ENCODE results near the gene RRP7A. TPM values are rescaled to one million over a fixed set of nuclear protein-coding genes. Genes with fewer than 3 reads are reported as not detected.

RRP7A gene
- total and polyA plus RNA-seq, 2 of the 13 experiments (the other 11 are each of a cell fraction or from before 2014, with no cell fraction given), result 15.3 to 41.6 TPM

DNA sequence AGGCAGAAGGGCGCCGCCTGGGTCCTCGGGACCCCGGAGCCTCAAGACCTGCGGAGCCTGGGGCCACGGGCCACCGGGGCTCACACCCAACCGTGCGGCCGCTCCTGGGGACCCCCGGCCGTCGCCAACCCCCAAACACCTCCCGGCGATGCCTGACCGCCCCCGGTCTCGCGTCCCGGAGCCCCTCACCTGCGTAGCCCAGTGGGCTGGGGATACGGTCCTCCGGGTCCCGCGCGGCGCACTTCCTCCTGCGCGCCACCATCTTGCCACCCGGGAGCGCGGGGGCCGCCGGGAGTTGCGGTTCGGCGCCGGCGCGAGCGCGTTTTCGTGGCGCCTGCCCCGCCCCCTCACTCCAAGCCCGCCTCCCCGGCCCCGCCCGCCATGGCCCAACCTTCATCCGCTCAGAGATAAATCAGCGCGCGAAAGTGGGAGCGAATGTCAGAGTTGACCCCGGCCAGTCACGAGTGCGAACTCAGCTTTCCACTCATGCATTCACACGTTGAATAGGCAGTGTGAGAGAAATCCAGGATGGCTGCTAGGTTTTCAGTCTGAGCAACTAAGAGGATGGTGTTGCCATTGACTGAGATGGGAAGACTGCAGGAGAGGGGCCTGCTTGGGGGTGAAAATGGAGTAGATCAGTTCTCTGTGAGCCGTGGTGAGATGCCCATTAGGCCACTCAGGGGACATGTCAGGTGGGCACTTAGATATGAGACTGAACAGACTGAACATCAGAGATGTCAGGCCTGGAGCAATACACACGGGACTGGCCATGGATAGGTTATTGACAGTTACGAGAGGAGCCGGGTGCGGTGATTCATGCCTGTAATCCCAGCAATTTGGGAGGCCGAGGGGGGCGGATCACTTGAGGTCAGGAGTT is at the start of gene RRP7A (continued):
- TF ChIP-seq ZNF777 (CRISPR knock-in tag; IDR thresholded peaks at IDR 0.05), result no peak
- no peak for TF ChIP-seq JARID2 (CRISPR knock-in tag; IDR thresholded peaks at IDR 0.05; ENCODE audit: insufficient replicate concordance)
- TF ChIP-seq RFX5 (IDR thresholded peaks at IDR 0.05; ENCODE audit: low read depth, low read length), result no peak
- no peak for TF ChIP-seq GTF2F1 (IDR thresholded peaks at IDR 0.05; ENCODE audit: low read length)
- no peak for TF ChIP-seq TEAD2 (CRISPR knock-in tag; IDR thresholded peaks at IDR 0.05)
- TF ChIP-seq RAD21 (CRISPR knock-in tag; IDR thresholded peaks at IDR 0.05), result peak; percentile 13; the same call in 1 of the 2 replicates
- TF ChIP-seq ZNF17 (CRISPR knock-in tag; IDR thresholded peaks at IDR 0.05), result no peak
- no peak for TF ChIP-seq ZNF33A (CRISPR knock-in tag; IDR thresholded peaks at IDR 0.05; ENCODE audit: borderline replicate concordance)
- TF ChIP-seq CC2D1A (CRISPR knock-in tag; IDR thresholded peaks at IDR 0.05), result no peak
- no peak for TF ChIP-seq ZFP37 (CRISPR knock-in tag; IDR thresholded peaks at IDR 0.05; ENCODE audit: borderline replicate concordance)
- peak; percentile 4; the same call in 1 of the 2 replicates for TF ChIP-seq ZNF772 (CRISPR knock-in tag; IDR thresholded peaks at IDR 0.05)
- no peak for TF ChIP-seq MED13 (CRISPR knock-in tag; IDR thresholded peaks at IDR 0.05)
- TF ChIP-seq BRCA1 (CRISPR knock-in tag; IDR thresholded peaks at IDR 0.05), result no peak
- no peak for TF ChIP-seq KLF15 (CRISPR knock-in tag; IDR thresholded peaks at IDR 0.05; ENCODE audit: borderline replicate concordance)
- no peak for TF ChIP-seq ZNF282 (IDR thresholded peaks at IDR 0.05; ENCODE audit: partially characterized antibody)
- TF ChIP-seq PHF8 (CRISPR knock-in tag; IDR thresholded peaks at IDR 0.05), result peak; percentile 79
- TF ChIP-seq ZNF616 (CRISPR knock-in tag; IDR thresholded peaks at IDR 0.05; ENCODE audit: low read depth), result no peak
- TF ChIP-seq, protein P1, sequence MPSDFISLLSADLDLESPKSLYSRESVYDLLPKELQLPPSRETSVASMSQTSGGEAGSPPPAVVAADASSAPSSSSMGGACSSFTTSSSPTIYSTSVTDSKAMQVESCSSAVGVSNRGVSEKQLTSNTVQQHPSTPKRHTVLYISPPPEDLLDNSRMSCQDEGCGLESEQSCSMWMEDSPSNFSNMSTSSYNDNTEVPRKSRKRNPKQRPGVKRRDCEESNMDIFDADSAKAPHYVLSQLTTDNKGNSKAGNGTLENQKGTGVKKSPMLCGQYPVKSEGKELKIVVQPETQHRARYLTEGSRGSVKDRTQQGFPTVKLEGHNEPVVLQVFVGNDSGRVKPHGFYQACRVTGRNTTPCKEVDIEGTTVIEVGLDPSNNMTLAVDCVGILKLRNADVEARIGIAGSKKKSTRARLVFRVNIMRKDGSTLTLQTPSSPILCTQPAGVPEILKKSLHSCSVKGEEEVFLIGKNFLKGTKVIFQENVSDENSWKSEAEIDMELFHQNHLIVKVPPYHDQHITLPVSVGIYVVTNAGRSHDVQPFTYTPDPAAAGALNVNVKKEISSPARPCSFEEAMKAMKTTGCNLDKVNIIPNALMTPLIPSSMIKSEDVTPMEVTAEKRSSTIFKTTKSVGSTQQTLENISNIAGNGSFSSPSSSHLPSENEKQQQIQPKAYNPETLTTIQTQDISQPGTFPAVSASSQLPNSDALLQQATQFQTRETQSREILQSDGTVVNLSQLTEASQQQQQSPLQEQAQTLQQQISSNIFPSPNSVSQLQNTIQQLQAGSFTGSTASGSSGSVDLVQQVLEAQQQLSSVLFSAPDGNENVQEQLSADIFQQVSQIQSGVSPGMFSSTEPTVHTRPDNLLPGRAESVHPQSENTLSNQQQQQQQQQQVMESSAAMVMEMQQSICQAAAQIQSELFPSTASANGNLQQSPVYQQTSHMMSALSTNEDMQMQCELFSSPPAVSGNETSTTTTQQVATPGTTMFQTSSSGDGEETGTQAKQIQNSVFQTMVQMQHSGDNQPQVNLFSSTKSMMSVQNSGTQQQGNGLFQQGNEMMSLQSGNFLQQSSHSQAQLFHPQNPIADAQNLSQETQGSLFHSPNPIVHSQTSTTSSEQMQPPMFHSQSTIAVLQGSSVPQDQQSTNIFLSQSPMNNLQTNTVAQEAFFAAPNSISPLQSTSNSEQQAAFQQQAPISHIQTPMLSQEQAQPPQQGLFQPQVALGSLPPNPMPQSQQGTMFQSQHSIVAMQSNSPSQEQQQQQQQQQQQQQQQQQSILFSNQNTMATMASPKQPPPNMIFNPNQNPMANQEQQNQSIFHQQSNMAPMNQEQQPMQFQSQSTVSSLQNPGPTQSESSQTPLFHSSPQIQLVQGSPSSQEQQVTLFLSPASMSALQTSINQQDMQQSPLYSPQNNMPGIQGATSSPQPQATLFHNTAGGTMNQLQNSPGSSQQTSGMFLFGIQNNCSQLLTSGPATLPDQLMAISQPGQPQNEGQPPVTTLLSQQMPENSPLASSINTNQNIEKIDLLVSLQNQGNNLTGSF (CRISPR knock-in tag; IDR thresholded peaks at IDR 0.05), result no peak
- no peak for TF ChIP-seq SNAI1 (CRISPR knock-in tag; IDR thresholded peaks at IDR 0.05; ENCODE audit: borderline replicate concordance)
- no peak for TF ChIP-seq ISL2 (CRISPR knock-in tag; IDR thresholded peaks at IDR 0.05)
- peak; percentile 87 for TF ChIP-seq GATAD1 (CRISPR knock-in tag; IDR thresholded peaks at IDR 0.05)
- no peak for TF ChIP-seq SP4 (CRISPR knock-in tag; IDR thresholded peaks at IDR 0.05)
- TF ChIP-seq ZNF296 (CRISPR knock-in tag; conservative IDR thresholded peaks at IDR 0.05), result no peak
- TF ChIP-seq, protein P2, sequence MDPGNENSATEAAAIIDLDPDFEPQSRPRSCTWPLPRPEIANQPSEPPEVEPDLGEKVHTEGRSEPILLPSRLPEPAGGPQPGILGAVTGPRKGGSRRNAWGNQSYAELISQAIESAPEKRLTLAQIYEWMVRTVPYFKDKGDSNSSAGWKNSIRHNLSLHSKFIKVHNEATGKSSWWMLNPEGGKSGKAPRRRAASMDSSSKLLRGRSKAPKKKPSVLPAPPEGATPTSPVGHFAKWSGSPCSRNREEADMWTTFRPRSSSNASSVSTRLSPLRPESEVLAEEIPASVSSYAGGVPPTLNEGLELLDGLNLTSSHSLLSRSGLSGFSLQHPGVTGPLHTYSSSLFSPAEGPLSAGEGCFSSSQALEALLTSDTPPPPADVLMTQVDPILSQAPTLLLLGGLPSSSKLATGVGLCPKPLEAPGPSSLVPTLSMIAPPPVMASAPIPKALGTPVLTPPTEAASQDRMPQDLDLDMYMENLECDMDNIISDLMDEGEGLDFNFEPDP (CRISPR knock-in tag; conservative IDR thresholded peaks at IDR 0.05), result no peak
- no peak for TF ChIP-seq ZNF337 (CRISPR knock-in tag; IDR thresholded peaks at IDR 0.05; ENCODE audit: borderline replicate concordance, low read depth)
- no peak for TF ChIP-seq MAF1 (CRISPR knock-in tag; IDR thresholded peaks at IDR 0.05; ENCODE audit: borderline replicate concordance)
